HTERT RPE-1 (cell line): ENCODE measurements around the gene NPIPB2.
"Not testable (repeated sequence)": the region's sequence is repeated elsewhere in the genome, so short reads cannot be mapped to it uniquely, and the experiment has no call there.

Source experiments
- in situ Hi-C: fragments of 300-500 bp; cut with MboI; formaldehyde crosslinking; loops from 4 replicates; pipeline ENCODE4 v1.14.3; 2020; ENCODE audit warnings: low sequenced_read_pairs

The NPIPB2 gene

GRCh38 chr16:11941945-11942344 is at the start of gene NPIPB2:
TSS of gene NPIPB2 (minus strand) at chr16:11942045. CDS start at chr16:11942045, 0 bp downstream.
- in situ Hi-C loops, result not testable (repeated sequence)

GRCh38 chr16:11990702-11991390 is 49.0 kb upstream of the NPIPB2 start:
- in situ Hi-C loops, result no loop called here

GRCh38 chr16:11988258-11988978 is 46.6 kb upstream of the NPIPB2 start:
- in situ Hi-C loops, result no loop called here

GRCh38 chr16:11986521-11987057 is 44.7 kb upstream of the NPIPB2 start:
- in situ Hi-C loops, result no loop called here

- in situ Hi-C loops, result no loop called here
Observed at GRCh38 chr16:11985250-11985649, 43.4 kb upstream of the NPIPB2 start.

GRCh38 chr16:11980136-11980844 is 38.4 kb upstream of the NPIPB2 start:
- in situ Hi-C loops, result no loop called here

GRCh38 chr16:11979013-11979672 is 37.3 kb upstream of the NPIPB2 start:
- in situ Hi-C loops, result no loop called here

- in situ Hi-C loops, result no loop called here
Observed at GRCh38 chr16:11978080-11978479, 36.2 kb upstream of the NPIPB2 start.

- in situ Hi-C loops, result no loop called here
Observed at GRCh38 chr16:11977376-11978041, 35.7 kb upstream of the NPIPB2 start.

GRCh38 chr16:11976850-11977375 is 35.1 kb upstream of the NPIPB2 start:
- in situ Hi-C loops, result no loop called here

- in situ Hi-C loops, result no loop called here
Observed at GRCh38 chr16:11973070-11973469, 31.2 kb upstream of the NPIPB2 start.

GRCh38 chr16:11972128-11972527 is 30.3 kb upstream of the NPIPB2 start:
- in situ Hi-C loops, result no loop called here

GRCh38 chr16:11970292-11970691 is 28.4 kb upstream of the NPIPB2 start:
- in situ Hi-C loops, result not testable (repeated sequence)

- in situ Hi-C loops, result no loop called here
Observed at GRCh38 chr16:11968577-11968976, 26.7 kb upstream of the NPIPB2 start.

GRCh38 chr16:11967195-11967911 is 25.5 kb upstream of the NPIPB2 start:
- in situ Hi-C loops, result no loop called here

GRCh38 chr16:11966173-11966572 is 24.3 kb upstream of the NPIPB2 start:
- in situ Hi-C loops, result no loop called here

GRCh38 chr16:11964761-11965551 is 23.1 kb upstream of the NPIPB2 start, which contains the start of gene TNFRSF17:
TSS of gene TNFRSF17 (plus strand) at chr16:11965210. CDS start at chr16:11965325, 115 bp downstream.
- in situ Hi-C loops, result no loop called here

- in situ Hi-C loops, result no loop called here
Observed at GRCh38 chr16:11963706-11964105, 21.9 kb upstream of the NPIPB2 start.

GRCh38 chr16:11962978-11963377 is 21.1 kb upstream of the NPIPB2 start:
- in situ Hi-C loops, result not testable (repeated sequence)
